Heart left ventricle (tissue), 13 donors: ENCODE measurements around the gene PDGFRB.

ENCODE experiments used
- CTCF ChIP-seq, 12 donors: fragments of 200-600 bp; sonication (generic) in 4 of 12; IDR thresholded peaks; one replicate each; pipeline versions ENCODE4 v1.5.0 to v1.8.0; 2018 to 2022; ENCODE audit warnings: antibody characterized with exemption in 12 of 12, mild to moderate bottlenecking in 5 of 12
- POLR2A ChIP-seq, 2 donors: fragments of 450-650 bp; IDR thresholded peaks; one replicate each; pipeline ENCODE4 v1.6.1; 2017; ENCODE audit warnings: antibody characterized with exemption in 2 of 2, mild to moderate bottlenecking in 2 of 2, moderate library complexity in 2 of 2
- donor health status: ischemic (EF 13 %, LVEDD 7.1; RV severe dilation, severe dysfunction).
- donor health status: DM: no; HTN: yes; CAD: no.
- donor health status: DM: no; HTN: no; CAD: no.
- donor health status: ischemic (EF 25% LVEDD 6.9; RV normal size, moderate dysfunction).
- donor health status: ischemic (EF 25% LVEDD 5.7; RV mildly dilated, moderate dysfunction).
- donor health status: ischemic (EF 35%, LVEDD 5.7; RV mildly dilated, moderate dysfunction).
- donor health status: nonischemic (EF 11% LVEDD 7.7; RV severe dilation, severe dysfunction).
- donor health status: DM: yes; HTN: yes; CAD: no.
- donor health status: PGD.
- donor health status: ischemic (EF 29% LVEDD 5.4; RV normal size, mild dysfunction).
- donor health status: nonischemic (EF 23%, LVEDD 6.1; RV moderate dilation, normal function).

- TF ChIP-seq CTCF (IDR thresholded peaks at IDR 0.05): no peak
- no peak for TF ChIP-seq POLR2A (IDR thresholded peaks at IDR 0.05)
These were observed 77.4 kb downstream of the PDGFRB start for GRCh38 chr5:150077996-150078801.
